Trophoblast cell (in vitro differentiated cells and primary cell): ENCODE data around the gene RBM44.

Source experiments
- DNase-seq, 2 donors: peaks; one replicate each; pipeline ENCODE4 v3.0.0-alpha.2; 2016
- H2AFZ ChIP-seq: 2 replicates; pipeline ENCODE4 v1.6.1; 2013; ENCODE audit warnings: low read length, moderate library complexity, mild to moderate bottlenecking; ENCODE audit not compliant: insufficient read depth, poor library complexity
- H2AK5ac ChIP-seq: 2 replicates; pipeline ENCODE4 v1.6.1; 2013; ENCODE audit warnings: mild to moderate bottlenecking, low read length
- H2BK120ac ChIP-seq: 2 replicates; pipeline ENCODE4 v1.6.1; 2013; ENCODE audit warnings: low read length, mild to moderate bottlenecking, moderate library complexity; ENCODE audit not compliant: insufficient read depth, poor library complexity
- H2BK12ac ChIP-seq: 2 replicates; pipeline ENCODE4 v1.6.1; 2013; ENCODE audit warnings: mild to moderate bottlenecking, low read length, moderate library complexity
- H2BK5ac ChIP-seq: 2 replicates; pipeline ENCODE4 v1.6.1; 2013; ENCODE audit warnings: low read length, low read depth, moderate library complexity, mild to moderate bottlenecking; ENCODE audit not compliant: poor library complexity
- H3K14ac ChIP-seq: 2 replicates; pipeline ENCODE4 v1.6.1; 2013; ENCODE audit warnings: mild to moderate bottlenecking, low read length
- H3K18ac ChIP-seq: 2 replicates; pipeline ENCODE4 v1.6.1; 2013; ENCODE audit warnings: mild to moderate bottlenecking, low read length
- H3K23ac ChIP-seq: 2 replicates; pipeline ENCODE4 v1.6.1; 2013; ENCODE audit warnings: low read length
- H3K27ac ChIP-seq: 2 replicates; pipeline ENCODE4 v1.5.1; 2013; ENCODE audit warnings: low read depth, mild to moderate bottlenecking, inconsistent platforms, low read length, moderate library complexity
- H3K27me3 ChIP-seq: 2 replicates; pipeline ENCODE4 v1.6.1; 2013; ENCODE audit warnings: inconsistent platforms, mild to moderate bottlenecking, low read length, moderate library complexity; ENCODE audit not compliant: insufficient read depth
- H3K36me3 ChIP-seq, 2 experiments: 1 replicate in 1 of 2; 2 replicates in 1 of 2; pipeline ENCODE4 v1.6.1; 2013; ENCODE audit warnings: low read length in 2 of 2, mild to moderate bottlenecking in 2 of 2, moderate library complexity in 1 of 2; ENCODE audit not compliant: insufficient read depth in 2 of 2, control insufficient read depth in 1 of 2
- H3K4ac ChIP-seq: 2 replicates; pipeline ENCODE4 v1.6.1; 2013; ENCODE audit warnings: low read depth, mild to moderate bottlenecking, low read length, moderate library complexity
- H3K4me1 ChIP-seq, 2 experiments: 1 replicate in 1 of 2; 2 replicates in 1 of 2; pipeline ENCODE4 v1.6.1; 2013; ENCODE audit warnings: low read length in 2 of 2, mild to moderate bottlenecking in 2 of 2, moderate library complexity in 1 of 2; ENCODE audit not compliant: insufficient read depth in 2 of 2, control insufficient read depth in 1 of 2
- H3K4me2 ChIP-seq: 2 replicates; pipeline ENCODE4 v1.6.1; 2013; ENCODE audit warnings: inconsistent platforms, mild to moderate bottlenecking, low read length, moderate library complexity
- H3K4me3 ChIP-seq: 2 replicates; pipeline ENCODE4 v1.5.1; 2013; ENCODE audit warnings: mild to moderate bottlenecking, low read depth, low read length, inconsistent platforms
- H3K79me1 ChIP-seq: one replicate; pipeline ENCODE4 v1.6.1; 2013; ENCODE audit warnings: low read length
- H3K79me2 ChIP-seq: 2 replicates; pipeline ENCODE4 v1.6.1; 2013; ENCODE audit warnings: low read length, mild to moderate bottlenecking; ENCODE audit not compliant: control insufficient read depth, insufficient read depth, poor library complexity
- H3K9ac ChIP-seq: 2 replicates; pipeline ENCODE4 v1.6.1; 2013; ENCODE audit warnings: mild to moderate bottlenecking, low read length
- H3K9me3 ChIP-seq: 2 replicates; pipeline ENCODE4 v1.6.1; 2013; ENCODE audit warnings: low read depth, mild to moderate bottlenecking, control low read depth, inconsistent platforms, low read length; ENCODE audit not compliant: insufficient read depth
- H4K12ac ChIP-seq: 2 replicates; pipeline ENCODE4 v1.6.1; 2013; ENCODE audit warnings: low read depth, mild to moderate bottlenecking, low read length, moderate library complexity
- H4K8ac ChIP-seq: 2 replicates; pipeline ENCODE4 v1.6.1; 2013; ENCODE audit warnings: low read depth, mild to moderate bottlenecking, low read length, moderate library complexity
- H4K91ac ChIP-seq: one replicate; pipeline ENCODE4 v1.6.1; 2013; ENCODE audit warnings: low read depth, mild to moderate bottlenecking, low read length, moderate library complexity
- WGBS: extraction: QIAGEN DNeasy Blood & Tissue Kit; methylation state at CpG from one replicate; pipeline ENCODE4 v1.1.7; 2013; ENCODE audit warnings: missing lambda C conversion rate; ENCODE audit not compliant: insufficient read length, insufficient coverage; ENCODE audit errors: extremely low coverage; 5-methylcytosine and 5-hydroxymethylcytosine counted together

RBM44 gene

DNA sequence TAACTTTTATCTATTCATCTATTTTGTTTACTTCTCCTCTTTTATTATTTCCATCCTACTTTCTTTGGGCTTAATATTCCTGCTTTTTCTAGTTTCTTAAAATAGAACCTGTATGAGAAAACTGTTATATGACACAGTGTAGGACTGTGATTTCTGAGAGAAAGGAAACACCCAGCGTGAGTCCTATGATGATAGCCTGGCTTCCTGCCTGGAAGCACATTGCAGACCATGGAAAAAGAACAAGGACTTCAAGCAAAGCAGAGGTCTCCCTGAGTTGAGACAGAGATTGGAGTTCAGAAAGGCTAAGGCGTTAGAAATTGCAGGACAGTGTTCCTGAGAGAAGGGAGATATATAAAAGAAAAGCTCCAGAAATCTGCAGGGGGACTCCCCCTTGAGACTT lies 7.8 kb downstream of the RBM44 start:
- Histone ChIP-seq H3K4me3 (no peak overlapping the region), H3K27me3 (no peaks in the 10 kb centered on the region), H3K36me3 (no peaks in the 10 kb centered on the region), H3K79me1 (no peaks in the 10 kb centered on the region), H2AK5ac (no peak overlapping the region), H2AFZ (no peak overlapping the region), H3K4me2 (no peak overlapping the region), H3K9me3 (no peaks in the 10 kb centered on the region), H3K4ac (no peak overlapping the region), H2BK12ac (no peak overlapping the region), H2BK120ac (no peak overlapping the region), H2BK5ac (no peak overlapping the region), H3K9ac (no peak overlapping the region), H3K4me1 (no peaks in the 10 kb centered on the region), H4K8ac (no peak overlapping the region), H3K27ac (no peak overlapping the region), H3K23ac (no peak overlapping the region), H4K91ac (no peak overlapping the region), H3K14ac (no peak overlapping the region), H4K12ac (no peak overlapping the region), H3K79me2 (no peaks in the 10 kb centered on the region), H3K18ac (no peak overlapping the region)
- DNase-seq = no peak
- no CpG with 5 or more reads among the region's 2 CpGs for WGBS

DNA sequence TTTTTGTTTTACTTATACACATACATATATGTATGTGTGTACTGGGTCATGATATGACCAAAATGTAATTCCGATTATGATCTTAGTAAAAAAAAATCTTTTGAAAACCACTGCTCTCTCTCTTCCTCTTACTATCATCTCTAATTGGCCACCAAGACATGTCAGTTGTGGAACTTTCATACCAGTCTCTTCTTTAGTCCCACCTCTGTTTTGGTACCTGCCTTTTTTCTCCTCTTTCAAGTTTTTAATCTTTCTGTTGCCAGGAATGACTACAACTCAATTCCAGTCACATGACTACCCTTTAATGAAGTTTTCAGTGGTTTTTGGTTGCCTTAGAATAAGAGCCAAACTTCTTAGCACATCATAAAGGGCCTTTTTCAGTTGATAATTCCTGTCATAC lies 17.1 kb downstream of the RBM44 start:
- H3K79me2 ChIP-seq = no peaks in the 10 kb centered on the region
- no peak overlapping the region for H4K91ac ChIP-seq
- H3K9me3 ChIP-seq = no peaks in the 10 kb centered on the region
- no peak overlapping the region for H4K8ac ChIP-seq
- no peak overlapping the region for H2AFZ ChIP-seq
- H3K4me1 ChIP-seq = no peaks in the 10 kb centered on the region
- no CpG with 5 or more reads among the region's 1 CpG for WGBS
- H2BK12ac ChIP-seq = no peak overlapping the region
- no peak overlapping the region for H2BK120ac ChIP-seq
- no peak overlapping the region for H3K9ac ChIP-seq
- no peaks in the 10 kb centered on the region for H3K36me3 ChIP-seq
- H3K4me3 ChIP-seq = no peak overlapping the region
- no peak overlapping the region for H2AK5ac ChIP-seq
- H3K18ac ChIP-seq = no peak overlapping the region
- H2BK5ac ChIP-seq = no peak overlapping the region
- no peak for DNase-seq
- H3K4me2 ChIP-seq = no peak overlapping the region
- H3K14ac ChIP-seq = no peak overlapping the region
- no peak overlapping the region for H4K12ac ChIP-seq
- H3K27me3 ChIP-seq = no peaks in the 10 kb centered on the region
- no peak overlapping the region for H3K4ac ChIP-seq
- H3K23ac ChIP-seq = no peak overlapping the region
- no peaks in the 10 kb centered on the region for H3K79me1 ChIP-seq
- H3K27ac ChIP-seq = no peak overlapping the region

DNA sequence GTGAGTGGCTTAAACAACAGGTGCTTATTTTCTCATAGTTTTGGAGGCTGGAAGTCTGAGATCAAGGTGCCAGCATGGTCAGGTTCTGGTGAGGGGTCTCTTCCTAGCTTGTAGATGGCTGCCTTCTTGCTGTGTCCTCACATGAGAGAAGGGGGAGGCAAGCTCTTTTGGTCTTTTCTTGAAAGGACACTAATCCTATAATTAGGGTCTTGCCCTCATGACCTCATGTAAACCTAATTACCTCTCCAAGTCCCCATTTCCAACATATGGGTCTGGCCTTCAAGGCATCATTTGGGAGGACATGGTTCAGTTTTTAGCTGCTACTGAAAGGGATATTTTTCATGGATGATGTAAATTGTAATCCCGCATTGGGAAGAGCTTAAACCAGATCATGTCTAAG lies 18.0 kb downstream of the RBM44 start:
- no peak overlapping the region for H2AFZ ChIP-seq
- H2BK120ac ChIP-seq = no peak overlapping the region
- H3K36me3 ChIP-seq = no peaks in the 10 kb centered on the region
- no peaks in the 10 kb centered on the region for H3K4me1 ChIP-seq
- no peak overlapping the region for H3K23ac ChIP-seq
- H2AK5ac ChIP-seq = no peak overlapping the region
- H4K91ac ChIP-seq = no peak overlapping the region
- H3K9me3 ChIP-seq = no peaks in the 10 kb centered on the region
- no CpG with 5 or more reads among the region's 1 CpG for WGBS
- H2BK5ac ChIP-seq = no peak overlapping the region
- no peak overlapping the region for H2BK12ac ChIP-seq
- H3K9ac ChIP-seq = no peak overlapping the region
- H3K4ac ChIP-seq = no peak overlapping the region
- no peak overlapping the region for H3K27ac ChIP-seq
- no peak overlapping the region for H4K12ac ChIP-seq
- H3K14ac ChIP-seq = no peak overlapping the region
- no peak overlapping the region for H3K18ac ChIP-seq
- no peak overlapping the region for H3K4me3 ChIP-seq
- no peaks in the 10 kb centered on the region for H3K79me1 ChIP-seq
- H3K79me2 ChIP-seq = no peaks in the 10 kb centered on the region
- H3K27me3 ChIP-seq = no peaks in the 10 kb centered on the region
- no peak for DNase-seq
- H3K4me2 ChIP-seq = no peak overlapping the region
- H4K8ac ChIP-seq = no peak overlapping the region

DNA sequence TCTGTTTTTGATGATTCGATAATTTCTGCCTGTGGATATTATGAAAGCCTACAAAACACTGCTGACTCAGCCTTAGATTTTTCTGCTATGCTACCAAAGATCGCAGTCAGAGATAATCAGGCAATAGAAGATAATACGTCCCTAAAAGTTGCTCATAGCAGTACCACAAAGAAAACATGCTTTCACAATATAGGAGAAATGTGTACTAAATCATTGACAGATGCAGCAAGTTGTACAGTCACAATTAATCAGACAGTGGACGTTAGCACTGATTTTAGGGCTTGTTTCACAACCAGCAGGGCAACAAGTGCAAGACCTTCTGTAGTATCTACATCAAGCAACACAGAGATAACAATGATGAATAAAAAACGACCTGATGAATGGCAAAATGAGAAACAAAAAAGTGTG lies 19.5 kb downstream of the RBM44 start:
- no peak overlapping the region for H3K9ac ChIP-seq
- H2BK120ac ChIP-seq = no peak overlapping the region
- H4K91ac ChIP-seq = no peak overlapping the region
- H3K9me3 ChIP-seq = no peaks in the 10 kb centered on the region
- no peaks in the 10 kb centered on the region for H3K4me1 ChIP-seq
- H3K18ac ChIP-seq = no peak overlapping the region
- H3K4me2 ChIP-seq = no peak overlapping the region
- H2AK5ac ChIP-seq = no peak overlapping the region
- H2BK12ac ChIP-seq = no peak overlapping the region
- peak in 1 of 2 donors; percentile 36 for DNase-seq
- H4K12ac ChIP-seq = no peak overlapping the region
- no CpG with 5 or more reads among the region's 5 CpGs for WGBS
- no peaks in the 10 kb centered on the region for H3K36me3 ChIP-seq
- H3K27ac ChIP-seq = no peak overlapping the region
- no peak overlapping the region for H3K4me3 ChIP-seq
- H3K14ac ChIP-seq = no peak overlapping the region
- no peaks in the 10 kb centered on the region for H3K27me3 ChIP-seq
- H3K79me2 ChIP-seq = no peaks in the 10 kb centered on the region
- no peaks in the 10 kb centered on the region for H3K79me1 ChIP-seq
- H2BK5ac ChIP-seq = no peak overlapping the region
- H3K23ac ChIP-seq = no peak overlapping the region
- no peak overlapping the region for H2AFZ ChIP-seq
- no peak overlapping the region for H4K8ac ChIP-seq
- H3K4ac ChIP-seq = no peak overlapping the region
